Spleen (tissue), 7 donors: ENCODE measurements around the gene GALNT12.

Experiments used
- POLR2AphosphoS5 ChIP-seq, 3 donors: sonication (generic); formaldehyde crosslinking; IDR thresholded peaks; one replicate each; pipeline ENCODE4 v1.5.1; 2017; ENCODE audit warnings: antibody characterized with exemption in 3 of 3
- TF ChIP-seq, protein P1 (sequence below), 11 experiments: fragments of 200-600 bp in 7 of 11; fragments of 450-650 bp in 4 of 11; sonication (generic) in 4 of 11; IDR thresholded peaks in 8 of 11; conservative IDR thresholded peaks in 3 of 11; 1 replicate in 7 of 11; 2 replicates in 4 of 11; pipeline versions ENCODE4 v1.4.0 to v1.8.0; 2016 to 2021; ENCODE audit warnings: antibody characterized with exemption in 11 of 11, inconsistent platforms in 4 of 11, mild to moderate bottlenecking in 1 of 11
- donor health status: DM: no; HTN: no; CAD: no; lungs with moderate emphysema.
- donor health status: DM: no; HTN: no; CAD: no.
- donor health status: DM: no; HTN: no; CAD: no.

DNA sequence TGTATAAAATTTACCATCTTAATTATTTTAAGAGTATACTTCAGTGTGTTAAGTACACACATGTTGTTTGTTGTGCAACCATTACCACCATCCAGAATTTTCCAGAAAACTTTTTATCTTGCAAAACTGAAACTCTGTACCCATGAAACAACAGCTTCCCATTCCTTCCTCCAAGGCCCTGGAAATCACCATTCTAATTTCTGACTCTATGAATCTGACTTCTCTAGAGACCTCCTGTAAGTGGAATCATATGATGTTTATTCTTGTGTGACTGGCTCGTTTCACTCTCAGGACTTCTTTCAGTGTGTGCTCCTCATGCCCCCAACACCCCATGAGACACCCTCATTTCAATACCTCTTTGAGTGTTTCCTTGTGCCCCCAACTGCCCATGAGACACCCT lies 75.8 kb downstream of the GALNT12 start:
- TF ChIP-seq, protein P1, sequence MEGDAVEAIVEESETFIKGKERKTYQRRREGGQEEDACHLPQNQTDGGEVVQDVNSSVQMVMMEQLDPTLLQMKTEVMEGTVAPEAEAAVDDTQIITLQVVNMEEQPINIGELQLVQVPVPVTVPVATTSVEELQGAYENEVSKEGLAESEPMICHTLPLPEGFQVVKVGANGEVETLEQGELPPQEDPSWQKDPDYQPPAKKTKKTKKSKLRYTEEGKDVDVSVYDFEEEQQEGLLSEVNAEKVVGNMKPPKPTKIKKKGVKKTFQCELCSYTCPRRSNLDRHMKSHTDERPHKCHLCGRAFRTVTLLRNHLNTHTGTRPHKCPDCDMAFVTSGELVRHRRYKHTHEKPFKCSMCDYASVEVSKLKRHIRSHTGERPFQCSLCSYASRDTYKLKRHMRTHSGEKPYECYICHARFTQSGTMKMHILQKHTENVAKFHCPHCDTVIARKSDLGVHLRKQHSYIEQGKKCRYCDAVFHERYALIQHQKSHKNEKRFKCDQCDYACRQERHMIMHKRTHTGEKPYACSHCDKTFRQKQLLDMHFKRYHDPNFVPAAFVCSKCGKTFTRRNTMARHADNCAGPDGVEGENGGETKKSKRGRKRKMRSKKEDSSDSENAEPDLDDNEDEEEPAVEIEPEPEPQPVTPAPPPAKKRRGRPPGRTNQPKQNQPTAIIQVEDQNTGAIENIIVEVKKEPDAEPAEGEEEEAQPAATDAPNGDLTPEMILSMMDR (IDR thresholded peaks at IDR 0.05 in 8 of 11, conservative IDR thresholded peaks at IDR 0.05 in 3 of 11), result no peak
- no peak for TF ChIP-seq POLR2AphosphoS5 (IDR thresholded peaks at IDR 0.05)
